ENCODE data around the gene SPG21.

Gene SPG21

DNA sequence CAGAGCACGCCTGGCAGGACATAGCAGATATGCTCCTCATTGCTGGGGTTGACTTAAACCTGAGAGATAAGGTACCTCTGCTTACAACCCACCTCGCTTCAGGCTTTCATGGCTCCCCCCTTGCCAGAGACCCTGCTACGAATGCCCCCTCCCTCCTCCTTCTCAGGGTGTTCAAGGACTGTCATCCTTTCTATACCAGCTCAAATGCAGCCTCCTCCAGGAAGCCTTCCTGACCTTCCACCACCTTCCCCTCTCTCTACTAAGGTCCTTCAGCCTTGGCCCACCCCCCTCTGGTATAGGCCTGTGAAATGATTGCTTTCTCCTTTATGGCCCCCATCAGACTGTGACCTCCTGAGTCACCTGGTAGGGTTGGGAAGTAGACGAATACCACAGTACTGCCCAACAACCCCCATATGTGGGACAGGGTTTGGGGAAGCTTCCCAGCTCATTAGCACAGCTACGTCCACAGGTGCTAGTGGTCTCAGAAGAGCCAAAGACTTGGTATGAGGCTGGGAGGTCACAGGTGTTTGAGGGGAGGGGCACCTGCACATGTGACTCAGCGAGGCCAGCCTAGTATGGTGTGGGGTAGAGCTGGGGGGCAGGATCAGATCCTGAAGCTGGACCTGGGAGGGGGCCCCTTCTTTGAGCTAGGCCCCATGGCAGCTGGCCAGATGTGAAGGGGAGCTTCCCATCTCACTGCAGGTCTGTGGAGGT is 46.0 kb downstream of the SPG21 start:
- no peak for DNase-seq

DNA sequence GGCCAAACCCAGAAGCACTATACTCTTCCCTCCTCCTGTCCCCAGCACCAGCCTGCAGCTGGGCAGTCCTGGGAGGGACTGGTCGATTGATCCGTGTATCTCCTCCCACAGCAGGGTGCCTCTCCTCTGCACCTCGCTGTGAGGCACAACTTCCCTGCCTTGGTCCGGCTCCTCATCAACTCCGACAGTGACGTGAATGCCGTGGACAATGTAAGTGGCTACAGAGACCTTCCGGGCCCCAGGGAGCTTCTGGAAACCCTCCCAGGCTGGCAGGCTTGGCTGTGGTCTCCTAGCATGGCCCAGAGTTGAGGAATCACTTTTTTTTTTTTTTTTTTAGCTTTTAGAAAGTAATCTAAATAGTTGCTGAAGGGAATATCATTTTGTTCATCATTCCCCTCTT is 47.4 kb downstream of the SPG21 start:
- DNase-seq = no peak

DNA sequence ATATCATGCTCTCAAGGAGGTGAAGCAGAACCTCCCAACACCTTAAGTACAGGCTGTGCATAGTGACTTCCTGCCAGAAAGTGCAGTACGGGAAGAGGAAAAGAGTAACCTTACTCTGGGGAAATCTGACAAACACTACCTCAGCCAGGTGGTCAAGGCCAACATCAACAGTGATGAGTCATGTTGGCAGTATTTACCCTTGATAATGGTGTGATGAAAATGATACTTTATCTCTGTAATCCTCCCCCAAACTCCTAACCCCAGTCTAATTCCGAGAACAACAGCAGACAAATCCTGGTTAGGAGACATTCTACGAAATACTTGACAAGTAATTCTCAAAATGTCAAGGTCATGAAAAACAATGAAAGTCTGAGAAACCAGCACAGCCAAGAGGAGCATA is 51.5 kb downstream of the SPG21 start:
- DNase-seq = no peak

DNA sequence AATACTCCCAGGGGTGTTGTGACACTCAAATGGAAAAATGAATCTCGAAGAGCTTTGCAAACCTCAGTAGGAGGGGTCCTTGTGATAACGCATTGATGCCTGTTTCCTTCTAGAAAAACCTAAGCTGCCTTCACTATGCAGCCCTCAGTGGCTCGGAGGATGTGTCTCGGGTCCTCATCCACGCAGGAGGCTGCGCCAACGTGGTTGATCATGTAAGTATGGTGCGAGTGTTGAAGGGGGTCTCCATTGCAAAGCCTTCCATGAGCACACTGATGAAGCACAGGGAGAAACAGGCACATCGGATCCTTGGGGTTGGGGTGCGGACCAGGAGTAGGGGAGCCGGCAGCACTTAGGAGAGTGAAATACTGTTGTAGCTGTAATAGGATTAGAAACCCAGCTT is 55.7 kb downstream of the SPG21 start:
- DNase-seq = no peak

DNA sequence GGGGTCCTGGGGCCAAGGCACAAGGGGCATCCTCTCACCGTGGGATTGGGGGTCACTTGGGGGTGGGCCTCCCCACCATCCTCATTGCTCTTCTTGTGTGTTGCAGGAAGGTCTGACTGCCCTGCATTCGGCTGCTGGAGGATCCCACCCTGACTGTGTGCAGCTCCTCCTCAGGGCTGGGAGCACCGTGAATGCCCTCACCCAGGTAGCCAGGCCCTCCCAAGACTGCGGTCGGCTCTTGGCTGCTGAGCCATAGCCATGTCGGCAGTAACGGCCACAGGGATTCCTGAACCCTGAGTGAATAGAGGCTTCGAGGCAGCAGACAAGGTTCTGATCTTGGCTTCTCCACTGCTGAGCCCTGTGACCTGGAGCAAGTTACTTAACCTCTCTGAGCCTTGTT is 58.3 kb downstream of the SPG21 start:
- DNase-seq = no peak

DNA sequence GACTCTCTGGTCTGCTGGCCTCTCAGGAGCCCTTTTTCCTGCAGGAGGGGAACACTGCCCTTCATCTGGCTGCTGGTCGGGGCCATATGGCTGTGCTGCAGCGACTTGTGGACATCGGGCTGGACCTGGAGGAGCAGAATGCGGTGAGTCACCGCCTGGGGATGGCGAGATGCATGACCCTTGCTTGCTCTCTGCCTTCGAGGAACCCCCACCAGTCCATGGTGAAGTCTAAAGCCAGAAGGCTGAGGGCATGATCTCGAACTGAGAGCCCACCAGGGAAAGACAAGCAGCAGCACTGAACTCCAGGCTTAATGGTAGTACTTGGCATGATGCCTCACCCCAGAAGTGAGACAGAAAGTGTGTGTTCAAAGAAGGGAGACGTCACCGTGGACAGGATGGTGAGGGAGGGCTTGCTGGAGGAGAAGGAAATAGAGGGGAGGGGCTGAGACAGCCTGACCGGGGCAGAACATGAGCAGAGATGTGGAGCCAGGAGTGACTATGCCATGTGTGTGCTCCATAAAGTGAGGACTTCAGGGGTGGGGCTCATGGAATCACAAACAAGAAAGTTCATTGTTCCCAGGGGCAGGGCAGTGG is 58.8 kb downstream of the SPG21 start:
- DNase-seq = no peak

DNA sequence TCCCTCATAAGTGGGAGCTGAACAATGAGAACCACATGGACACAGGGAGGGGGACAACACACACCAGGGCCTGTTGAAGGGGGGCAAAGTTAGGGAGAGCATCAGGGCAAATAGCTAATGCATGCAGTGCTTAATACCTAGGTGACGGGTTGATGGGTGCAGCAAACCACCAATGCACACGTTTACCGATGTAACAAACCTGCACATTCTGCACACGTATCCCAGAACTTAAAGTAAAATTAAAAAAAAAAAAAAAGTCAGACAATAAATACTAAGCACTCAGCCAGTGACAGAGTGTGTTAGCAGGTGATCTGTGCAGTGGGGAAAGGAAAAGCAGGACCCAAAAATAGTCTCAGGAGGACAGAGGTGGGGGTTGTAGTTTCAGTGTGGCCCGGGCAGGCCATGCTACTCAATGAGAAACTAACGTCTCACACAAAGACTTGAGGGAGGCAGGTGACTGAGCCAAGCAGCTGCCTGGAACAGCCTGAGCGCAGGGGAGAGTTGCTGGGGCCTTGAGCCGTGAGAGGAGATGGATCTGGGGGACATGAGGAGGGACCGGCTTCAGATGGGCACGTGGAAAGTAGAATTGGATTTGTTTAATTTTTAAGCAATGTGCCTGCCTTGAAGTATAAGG is 59.6 kb downstream of the SPG21 start:
- no peak for DNase-seq

DNA sequence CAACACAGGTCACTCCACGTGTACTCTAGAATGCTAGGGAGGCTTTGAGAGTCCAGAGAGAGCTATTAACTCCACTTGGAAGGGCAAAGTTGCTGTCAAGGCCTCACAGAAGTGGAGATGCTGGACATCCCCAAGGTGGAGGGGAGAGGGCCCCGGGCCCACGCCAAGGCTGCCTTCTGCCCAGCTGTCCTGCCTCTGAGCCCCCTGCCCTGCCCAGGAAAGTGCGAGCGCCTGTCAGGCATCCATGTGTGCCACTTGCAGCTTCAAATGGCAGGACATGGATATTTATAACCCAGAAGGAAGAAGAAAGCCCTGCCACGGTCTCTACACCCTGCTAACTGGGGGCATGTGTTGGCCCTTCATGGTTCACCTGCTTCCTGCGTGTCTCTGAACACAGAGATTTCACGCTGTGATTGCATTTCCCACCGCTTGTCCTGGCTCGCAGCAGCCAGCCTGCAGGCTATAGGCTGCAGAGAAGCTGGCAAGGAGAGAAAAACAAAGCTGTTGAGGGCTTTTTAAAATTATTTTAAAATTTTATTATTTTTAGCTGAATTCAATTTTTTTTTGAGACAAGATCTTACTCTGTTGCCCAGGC is 61.0 kb downstream of the SPG21 start:
- no peak for DNase-seq

DNA sequence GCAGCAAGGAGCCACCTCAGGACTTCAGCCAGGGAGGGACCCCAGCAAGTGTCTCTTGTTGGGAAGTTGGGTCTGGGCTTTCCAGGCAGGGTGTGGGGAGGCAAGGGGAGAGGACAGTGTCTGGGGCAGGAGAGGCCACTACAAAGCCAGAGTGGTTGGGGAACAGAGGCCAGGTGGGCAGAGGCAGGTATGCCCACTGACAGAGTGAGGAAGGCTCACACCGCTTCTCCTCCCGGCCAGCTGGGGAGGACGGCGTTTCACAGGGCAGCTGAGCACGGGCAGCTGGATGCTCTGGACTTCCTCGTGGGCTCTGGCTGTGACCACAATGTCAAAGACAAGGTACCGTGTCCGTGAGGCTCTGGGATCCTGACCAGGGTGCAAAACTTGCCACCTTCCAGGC is 63.1 kb downstream of the SPG21 start:
- DNase-seq = no peak

DNA sequence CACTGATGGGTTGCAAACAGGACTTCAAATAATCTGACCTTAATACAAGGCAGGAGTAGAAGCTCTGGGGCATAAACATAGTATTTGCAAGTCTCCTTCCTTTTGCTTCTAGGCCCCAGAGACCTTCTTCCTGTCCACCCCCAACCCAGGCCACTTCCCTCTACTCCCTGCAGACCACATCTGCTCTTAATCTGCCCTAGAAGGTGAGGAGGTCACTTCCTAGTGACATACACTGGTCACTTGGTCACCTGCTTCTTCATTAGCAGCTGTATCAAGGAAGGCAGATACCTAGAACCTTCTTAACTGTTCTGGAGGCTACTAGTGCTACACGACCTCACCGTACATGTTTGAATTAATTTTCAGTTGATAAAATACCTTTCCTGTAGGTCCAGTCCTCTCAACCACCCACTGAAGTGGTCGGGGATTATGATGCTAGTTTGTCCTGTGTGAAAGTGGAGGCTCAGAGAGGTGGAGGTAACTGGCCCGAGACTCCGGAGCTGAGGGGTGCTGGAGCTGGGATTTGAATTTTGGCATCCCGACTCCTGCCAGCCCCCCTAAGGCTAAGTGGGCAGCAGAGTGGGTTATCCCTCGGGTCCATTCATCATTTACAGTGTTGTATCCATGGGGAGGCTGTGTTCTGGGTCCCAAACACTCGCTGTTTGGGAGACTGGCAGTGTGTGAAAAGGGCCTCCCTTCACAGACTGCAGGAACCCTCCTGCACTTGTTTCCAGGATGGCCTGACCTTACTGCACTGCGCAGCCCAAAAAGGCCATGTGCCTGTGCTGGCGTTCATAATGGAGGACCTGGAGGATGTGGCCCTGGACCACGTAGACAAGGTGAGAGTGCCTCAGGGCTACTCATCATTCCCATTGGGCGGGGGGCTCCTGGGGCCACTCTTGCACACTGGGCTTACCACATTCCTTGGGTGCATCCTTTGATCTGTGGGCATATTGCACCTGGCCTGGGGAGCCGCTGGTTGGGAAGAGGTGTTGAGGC is 64.1 kb downstream of the SPG21 start:
- DNase-seq = no peak

DNA sequence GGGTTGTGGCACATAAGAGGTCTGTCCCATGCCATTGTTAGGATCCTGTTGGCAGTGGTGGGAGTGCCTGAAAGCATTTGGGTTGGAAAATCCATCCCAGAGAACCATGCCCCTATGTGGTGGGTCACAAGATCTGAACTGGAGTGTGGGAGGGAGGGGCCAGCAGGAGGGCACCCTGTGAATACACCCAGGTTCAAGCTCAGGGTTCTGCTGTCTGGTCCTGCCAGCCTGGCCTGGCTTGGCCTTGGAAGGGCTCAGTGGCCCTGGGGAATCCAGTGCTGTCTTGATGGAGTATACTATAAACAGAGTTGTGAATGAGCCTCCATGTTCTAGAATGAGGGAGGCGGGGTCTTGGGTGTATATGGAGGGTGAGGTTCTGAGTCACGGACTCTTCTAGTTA is 66.2 kb downstream of the SPG21 start:
- no peak for DNase-seq

DNA sequence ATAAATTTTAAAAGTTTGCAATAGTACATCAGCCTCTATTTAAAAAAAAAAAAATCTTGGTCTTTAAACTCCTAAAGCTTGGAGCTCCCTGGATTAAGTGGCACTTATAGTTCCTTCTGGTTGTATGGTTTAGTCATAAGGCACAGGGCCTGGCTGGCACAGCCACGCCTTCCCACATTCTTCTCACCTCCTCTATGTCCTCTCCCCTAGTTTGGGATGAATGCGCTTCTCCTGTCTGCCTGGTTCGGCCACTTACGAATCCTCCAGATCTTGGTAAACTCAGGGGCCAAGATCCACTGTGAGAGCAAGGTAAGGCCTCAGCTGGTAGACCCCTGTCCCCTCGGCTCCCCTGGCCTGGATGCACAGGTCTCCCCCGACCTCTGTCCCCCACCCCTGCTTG is 68.0 kb downstream of the SPG21 start:
- no peak for DNase-seq

DNA sequence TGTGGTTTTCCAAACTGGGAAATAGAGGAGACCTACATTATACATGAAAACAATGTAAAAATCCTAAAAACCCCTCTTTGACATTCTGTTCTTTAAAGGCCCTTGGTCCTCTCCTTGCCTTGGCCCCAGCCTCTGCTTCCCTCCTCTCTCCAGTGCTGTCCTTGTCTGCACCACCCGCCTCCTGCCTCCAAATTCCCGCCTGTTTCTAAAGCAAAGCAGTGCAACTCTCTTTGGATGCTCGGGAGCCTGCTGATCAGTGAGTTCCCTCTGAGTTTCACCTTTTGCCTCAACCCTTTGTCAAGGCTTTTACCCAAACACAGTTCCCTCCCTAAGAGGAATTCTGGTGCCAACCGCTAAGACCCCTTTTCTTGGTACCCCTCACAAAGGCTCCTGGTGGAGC is 70.0 kb downstream of the SPG21 start:
- no peak for DNase-seq

DNA sequence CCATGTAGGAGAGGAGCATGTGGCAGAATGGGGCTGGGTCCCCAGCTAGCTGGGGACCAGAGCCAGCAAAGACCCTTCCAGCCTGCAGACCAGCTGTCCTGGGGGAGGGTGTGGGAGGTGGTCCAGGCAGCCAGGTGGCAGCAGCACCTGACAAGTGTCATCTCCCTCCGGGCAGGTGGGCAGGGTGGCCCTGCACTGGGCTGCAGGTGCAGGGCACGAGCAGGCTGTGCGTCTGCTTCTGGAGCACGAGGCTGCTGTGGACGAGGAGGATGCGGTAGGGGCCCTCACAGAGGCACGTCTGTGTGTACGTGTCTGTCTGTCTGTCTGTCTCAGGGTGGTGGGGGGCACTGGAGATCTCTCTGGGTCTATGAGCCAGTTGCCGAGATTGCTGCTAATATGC is 72.5 kb downstream of the SPG21 start:
- no peak for DNase-seq

DNA sequence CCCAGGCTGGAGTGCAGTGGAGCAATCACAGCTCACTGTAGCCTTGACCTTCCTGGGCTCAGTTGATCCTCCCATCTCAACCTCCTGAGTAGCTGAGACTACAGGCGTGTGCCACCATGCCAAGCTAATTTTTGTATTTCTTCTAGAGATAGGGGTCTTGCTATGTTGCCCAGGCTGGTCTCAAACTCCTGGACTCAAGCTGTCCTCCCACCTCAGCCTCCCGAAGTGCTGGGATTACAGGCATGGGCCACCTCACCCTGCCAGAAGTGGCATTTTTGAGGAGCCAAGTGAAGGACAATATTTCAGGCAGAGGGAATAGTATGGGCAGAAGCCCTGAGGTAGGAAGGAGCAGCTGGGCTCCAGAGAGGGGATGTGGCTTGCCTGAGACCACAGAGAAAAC is 73.3 kb downstream of the SPG21 start:
- DNase-seq = no peak

DNA sequence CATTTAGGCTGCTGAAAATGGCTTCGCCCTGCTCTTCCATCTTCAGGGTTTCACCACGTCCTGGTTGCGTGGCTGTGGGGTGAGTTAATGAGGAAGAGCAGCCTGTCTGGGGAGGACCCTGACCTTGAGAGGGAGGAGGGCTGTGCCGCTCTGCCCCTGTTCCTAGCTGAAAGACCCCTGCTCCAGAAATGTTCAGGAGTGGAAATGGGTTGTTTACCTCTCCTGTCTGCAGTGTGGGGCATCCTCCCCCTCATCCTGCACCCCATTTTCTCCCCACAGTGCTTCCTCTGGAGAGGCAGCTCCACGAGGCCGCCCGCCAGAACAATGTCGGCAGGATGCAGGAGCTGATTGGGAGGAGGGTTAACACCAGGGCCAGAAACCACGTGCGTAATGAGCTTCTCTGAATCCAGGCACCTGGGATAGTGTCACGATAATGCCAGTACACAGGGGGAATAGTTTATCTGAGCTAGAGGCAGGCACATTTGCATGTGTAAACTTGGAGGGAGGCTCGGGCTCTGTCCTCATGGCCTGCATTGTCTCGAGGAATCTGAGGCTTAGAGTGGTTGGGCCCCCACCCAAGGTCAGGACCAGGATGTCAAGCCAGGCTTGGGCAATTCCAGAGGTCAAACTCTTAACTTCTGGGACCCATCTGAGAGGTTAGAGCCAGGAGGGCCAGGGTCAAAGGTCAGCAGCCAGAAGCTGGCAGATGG is 74.0 kb downstream of the SPG21 start:
- DNase-seq = no peak
